Duodenal mucosa (tissue), 2 donors: ENCODE results near the gene ZCCHC2.

Experiments used
- H3K27ac ChIP-seq: one replicate; pipeline ENCODE4 v1.7.0; 2013; ENCODE audit warnings: low read depth, low read length
- H3K27me3 ChIP-seq, 2 donors: one replicate each; pipeline ENCODE4 v1.7.0; 2013; ENCODE audit warnings: low read length in 2 of 2, control low read depth in 1 of 2; ENCODE audit not compliant: insufficient read depth in 2 of 2, control insufficient read depth in 1 of 2
- H3K36me3 ChIP-seq, 2 donors: one replicate each; pipeline ENCODE4 v1.7.0; 2013; ENCODE audit warnings: low read length in 2 of 2, control low read depth in 1 of 2; ENCODE audit not compliant: insufficient read depth in 2 of 2, control insufficient read depth in 1 of 2
- H3K4me1 ChIP-seq, 2 donors: one replicate each; pipeline ENCODE4 v1.7.0; 2013; ENCODE audit warnings: low read length in 2 of 2, control low read depth in 1 of 2; ENCODE audit not compliant: insufficient read depth in 2 of 2, control insufficient read depth in 1 of 2
- H3K4me3 ChIP-seq, 2 donors: one replicate each; pipeline ENCODE4 v1.7.0; 2013; ENCODE audit warnings: low read length in 2 of 2, low read depth in 1 of 2
- H3K9ac ChIP-seq, 2 donors: one replicate each; pipeline ENCODE4 v1.7.0; 2013; ENCODE audit warnings: low read length in 2 of 2, low read depth in 1 of 2
- H3K9me3 ChIP-seq, 2 donors: one replicate each; pipeline ENCODE4 v1.7.0; 2013; ENCODE audit warnings: low read length in 2 of 2, control low read depth in 1 of 2; ENCODE audit not compliant: control insufficient read depth in 1 of 2

ZCCHC2 gene

DNA sequence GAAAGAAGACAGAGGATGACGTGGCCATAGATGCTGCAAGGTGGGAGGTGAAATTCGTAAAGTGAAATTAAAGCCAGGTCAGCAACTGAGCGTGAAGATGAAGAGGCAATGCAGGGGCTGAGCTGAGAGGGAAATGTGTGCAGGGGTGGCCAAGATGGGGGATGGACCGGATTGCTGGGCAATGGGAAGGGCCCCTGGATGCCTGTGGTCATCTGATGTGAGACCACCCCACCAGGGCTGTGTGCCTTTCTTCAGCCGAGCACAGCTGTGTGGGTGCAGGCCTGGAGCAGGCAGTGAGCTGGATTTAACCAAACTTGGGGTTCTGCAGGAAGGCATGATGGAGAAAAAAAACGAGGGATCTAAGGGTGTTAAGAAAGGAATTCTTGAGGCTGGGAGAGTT, 80.4 kb downstream of the ZCCHC2 start:
- peaks cover 17 to 29% of the 10 kb centered on the region in 2 donors for H3K27me3 ChIP-seq
- no peak overlapping the region for H3K9ac ChIP-seq
- H3K36me3 ChIP-seq: no peaks in the 10 kb centered on the region
- no peak overlapping the region for H3K4me3 ChIP-seq
- no peaks in the 10 kb centered on the region for H3K9me3 ChIP-seq
- no peaks in the 10 kb centered on the region for H3K4me1 ChIP-seq
- H3K27ac ChIP-seq: no peak overlapping the region

DNA sequence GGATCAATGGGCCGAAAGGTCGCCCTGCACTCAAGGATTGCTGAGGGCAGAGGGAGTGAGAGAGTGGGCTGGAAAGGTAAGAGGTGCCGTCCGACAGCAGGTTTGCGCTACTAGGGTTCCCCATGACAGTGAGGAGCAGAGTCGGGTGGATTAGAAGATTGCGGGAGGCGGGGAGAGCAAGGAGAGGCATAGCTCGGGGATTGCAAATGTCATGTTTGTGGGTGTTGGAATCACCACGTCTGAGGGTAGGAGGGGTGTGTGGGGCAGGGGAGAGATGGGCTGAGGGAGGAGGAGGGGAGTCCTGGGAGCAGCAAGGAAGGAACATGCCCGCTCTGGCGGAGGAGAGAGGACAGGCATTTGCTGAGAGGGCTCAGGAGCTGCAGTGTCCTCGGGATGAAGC, 81.2 kb downstream of the ZCCHC2 start:
- Histone ChIP-seq H3K27me3 (peaks cover 13 to 23% of the 10 kb centered on the region in 2 donors), H3K27ac (no peak overlapping the region), H3K4me1 (no peaks in the 10 kb centered on the region), H3K9ac (no peak overlapping the region), H3K4me3 (no peak overlapping the region), H3K9me3 (no peaks in the 10 kb centered on the region), H3K36me3 (no peaks in the 10 kb centered on the region)

DNA sequence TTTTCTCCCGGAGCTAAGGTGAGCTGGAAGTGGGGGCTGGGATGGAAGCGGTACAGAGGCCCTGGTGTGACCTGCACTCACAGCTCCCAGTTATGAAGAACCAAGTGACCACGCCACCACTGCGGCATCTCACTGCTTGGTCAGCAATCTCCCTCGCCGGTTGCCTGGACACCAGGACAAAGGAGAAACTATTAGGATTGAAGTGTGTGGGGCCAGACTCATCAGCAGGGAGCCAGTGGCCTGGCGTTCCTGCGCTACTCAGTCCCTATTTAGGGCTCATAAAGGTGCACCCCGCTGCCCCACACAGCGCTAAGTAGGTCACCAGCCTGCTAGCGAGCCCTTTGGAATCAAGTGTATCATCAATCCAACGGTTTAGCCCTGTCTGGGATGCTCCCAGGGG, 82.9 kb downstream of the ZCCHC2 start:
- Histone ChIP-seq H3K9me3 (no peaks in the 10 kb centered on the region), H3K9ac (no peak overlapping the region), H3K4me1 (peaks cover 0 to under 1% of the 10 kb centered on the region in 2 donors), H3K4me3 (no peak overlapping the region), H3K36me3 (no peaks in the 10 kb centered on the region), H3K27me3 (peaks cover 11 to 13% of the 10 kb centered on the region in 2 donors), H3K27ac (no peak overlapping the region)

DNA sequence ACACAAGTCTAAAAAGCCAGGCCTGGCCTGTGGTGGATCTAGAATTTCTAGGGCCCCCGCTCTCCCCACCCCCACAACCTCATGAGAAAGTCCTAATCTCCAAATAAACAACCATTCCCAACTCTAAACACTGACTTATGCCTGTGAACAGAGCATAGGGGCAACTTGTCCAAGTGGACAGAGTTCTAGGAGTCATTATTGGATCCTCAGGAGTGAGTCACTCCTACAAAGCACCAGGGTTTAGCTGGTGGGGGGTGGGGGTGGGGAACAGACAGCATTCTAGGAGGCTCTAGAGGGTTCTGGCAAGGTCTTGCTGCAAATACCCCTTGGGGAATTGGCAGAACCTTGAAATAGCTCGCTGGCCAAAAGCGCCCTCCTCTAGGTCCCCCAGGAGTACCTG, 83.3 kb downstream of the ZCCHC2 start:
- Histone ChIP-seq H3K9ac (no peak overlapping the region), H3K27ac (no peak overlapping the region), H3K9me3 (no peaks in the 10 kb centered on the region), H3K27me3 (peaks cover 13 to 15% of the 10 kb centered on the region in 2 donors), H3K36me3 (no peaks in the 10 kb centered on the region), H3K4me3 (no peak overlapping the region), H3K4me1 (peaks cover 0 to 5% of the 10 kb centered on the region in 2 donors)

GRCh38 chr18:62607302-62607701, 84.5 kb downstream of the ZCCHC2 start:
- peaks cover 0 to 13% of the 10 kb centered on the region in 2 donors for H3K4me1 ChIP-seq
- H3K27ac ChIP-seq: no peak overlapping the region
- no peaks in the 10 kb centered on the region for H3K9me3 ChIP-seq
- peaks cover 16 to 20% of the 10 kb centered on the region in 2 donors for H3K27me3 ChIP-seq
- H3K4me3 ChIP-seq: no peak overlapping the region
- H3K9ac ChIP-seq: no peak overlapping the region
- no peaks in the 10 kb centered on the region for H3K36me3 ChIP-seq

DNA sequence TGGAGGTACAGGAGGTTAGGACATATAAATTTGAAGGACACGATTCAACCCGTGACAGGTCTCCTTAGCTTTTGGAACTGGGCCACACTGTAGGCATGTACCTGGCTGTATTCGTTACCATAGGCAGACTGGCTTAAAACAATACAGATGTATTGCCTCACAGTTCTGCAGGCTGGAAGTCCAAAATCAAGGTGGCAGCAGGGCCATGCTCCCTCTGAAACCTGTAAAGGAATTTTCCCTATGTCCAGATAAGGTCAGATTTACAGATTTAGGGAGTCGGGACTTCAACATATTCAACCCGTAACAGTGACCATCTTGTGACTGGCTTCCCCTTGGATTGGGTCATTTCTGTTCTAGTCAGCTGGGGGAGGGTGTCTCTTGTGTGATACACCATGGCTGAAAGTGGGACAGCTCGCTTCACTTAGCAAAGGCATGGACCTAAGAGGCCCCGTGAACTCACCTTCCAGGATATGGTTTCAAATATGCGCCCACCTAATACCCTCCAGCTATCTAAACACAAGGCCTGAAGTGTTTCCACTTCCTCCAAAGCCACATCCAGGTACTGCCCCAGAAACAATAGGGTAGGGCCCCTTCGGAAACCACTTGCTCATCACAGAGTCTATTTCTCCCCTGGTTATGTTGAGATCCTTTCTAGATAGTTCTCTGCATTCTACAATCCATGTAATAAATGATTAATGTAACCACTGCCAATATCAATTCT, 85.0 kb downstream of the ZCCHC2 start:
- Histone ChIP-seq H3K9me3 (no peaks in the 10 kb centered on the region), H3K27me3 (peaks cover 18 to 20% of the 10 kb centered on the region in 2 donors), H3K36me3 (no peaks in the 10 kb centered on the region), H3K9ac (no peak overlapping the region), H3K27ac (no peak overlapping the region), H3K4me1 (peaks cover 0 to 13% of the 10 kb centered on the region in 2 donors), H3K4me3 (no peak overlapping the region)

GRCh38 chr18:62609764-62610163, 86.9 kb downstream of the ZCCHC2 start:
- H3K36me3 ChIP-seq: no peaks in the 10 kb centered on the region
- no peaks in the 10 kb centered on the region for H3K9me3 ChIP-seq
- peaks cover 15 to 18% of the 10 kb centered on the region in 2 donors for H3K27me3 ChIP-seq
- H3K4me1 ChIP-seq: peaks cover 0 to 13% of the 10 kb centered on the region in 2 donors
- no peak overlapping the region for H3K4me3 ChIP-seq
- H3K9ac ChIP-seq: no peak overlapping the region
- H3K27ac ChIP-seq: no peak overlapping the region

DNA sequence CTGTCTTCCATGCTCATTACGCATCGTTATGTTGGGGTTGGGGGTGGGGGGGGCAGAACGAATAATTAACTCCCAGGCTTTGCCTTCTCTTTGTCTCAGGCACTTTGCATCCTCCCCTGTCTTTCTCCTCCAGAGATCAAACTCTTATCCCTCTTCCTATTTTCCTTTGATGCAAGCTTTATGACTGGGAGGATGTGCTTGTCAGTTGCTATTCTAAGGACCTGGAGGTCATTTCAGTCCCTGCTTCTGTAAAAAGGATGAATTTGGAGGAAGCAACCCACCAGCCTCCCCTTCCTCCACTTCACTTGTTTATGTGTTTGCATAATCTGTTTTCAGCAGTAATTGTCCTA, 87.5 kb downstream of the ZCCHC2 start:
- H3K27ac ChIP-seq: no peak overlapping the region
- peaks cover 0 to 13% of the 10 kb centered on the region in 2 donors for H3K4me1 ChIP-seq
- H3K9ac ChIP-seq: no peak overlapping the region
- H3K9me3 ChIP-seq: no peaks in the 10 kb centered on the region
- H3K36me3 ChIP-seq: no peaks in the 10 kb centered on the region
- H3K4me3 ChIP-seq: no peak overlapping the region
- peaks cover 15 to 18% of the 10 kb centered on the region in 2 donors for H3K27me3 ChIP-seq

DNA sequence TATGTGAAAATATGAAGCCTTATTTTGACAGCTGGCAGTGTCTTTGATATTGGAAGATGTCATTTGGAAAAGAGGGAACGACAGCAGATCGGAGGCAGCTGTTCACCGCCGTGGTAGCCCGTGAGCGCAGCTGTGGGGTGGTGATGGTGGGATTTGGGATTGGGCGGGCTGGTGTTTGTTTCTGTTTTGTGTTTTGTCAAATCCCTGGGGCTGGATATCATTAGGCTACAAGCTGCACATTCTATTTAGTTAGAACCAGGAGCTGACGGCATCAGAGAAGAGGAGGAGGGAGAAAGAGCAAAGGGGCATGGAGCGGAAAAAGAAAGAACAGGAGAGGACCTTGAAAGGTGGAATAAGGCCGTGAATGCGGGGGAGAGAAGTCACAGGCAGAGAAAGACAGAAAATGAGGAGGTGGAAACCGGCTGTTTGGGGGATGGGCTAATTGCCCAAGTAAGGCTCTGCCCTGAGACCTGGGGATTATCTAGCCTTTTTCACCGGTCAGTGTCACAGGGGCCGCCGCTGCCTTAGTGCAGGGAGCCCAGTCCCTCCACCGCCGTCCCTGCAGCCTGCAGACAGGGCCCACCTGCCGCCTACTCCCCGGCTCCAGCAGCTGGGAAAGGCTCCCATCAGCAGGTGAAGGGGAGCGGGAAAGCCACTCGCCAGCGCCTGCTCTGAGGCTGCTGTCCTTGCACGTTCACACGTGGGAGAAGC, 88.0 kb downstream of the ZCCHC2 start:
- no peaks in the 10 kb centered on the region for H3K36me3 ChIP-seq
- H3K9ac ChIP-seq: no peak overlapping the region
- H3K27me3 ChIP-seq: peaks cover 15 to 18% of the 10 kb centered on the region in 2 donors
- peaks cover 0 to 13% of the 10 kb centered on the region in 2 donors for H3K4me1 ChIP-seq
- H3K4me3 ChIP-seq: peak overlapping the region; percentile 51 to 58
- H3K9me3 ChIP-seq: no peaks in the 10 kb centered on the region
- H3K27ac ChIP-seq: no peak overlapping the region

- Histone ChIP-seq H3K4me1 (peaks cover 0 to 13% of the 10 kb centered on the region in 2 donors), H3K9ac (no peak overlapping the region), H3K4me3 (peak overlapping the region; percentile 51 to 58), H3K27me3 (peaks cover 15 to 18% of the 10 kb centered on the region in 2 donors), H3K9me3 (no peaks in the 10 kb centered on the region), H3K27ac (no peak overlapping the region), H3K36me3 (no peaks in the 10 kb centered on the region)
Observed at GRCh38 chr18:62611453-62612288, 88.8 kb downstream of the ZCCHC2 start.
